T-cell (primary cell): Measurements from ENCODE around the gene TAGAP. TPM values are rescaled to one million over a fixed set of nuclear protein-coding genes. Genes with fewer than 3 reads are reported as not detected.

Experiments used
- ATAC-seq, 4 experiments: fragments of 200-7000 bp in 3 of 4; fragments of 150-1000 bp in 1 of 4; cut with Tn5 transposase; replicated peaks in 1 of 4; 1 replicate in 3 of 4; 2 replicates in 1 of 4; pipeline ENCODE4 v1.10.0; 2021; ENCODE audit warnings: moderate library complexity in 3 of 4, mild to moderate bottlenecking in 2 of 4, moderate number of reproducible peaks in 1 of 4
- CTCF ChIA-PET, 2 donors: fragments of 300-600 bp; sonication (Branson Sonifier 250); formaldehyde crosslinking; loops; one replicate each; lab custom pipeline; 2022; ENCODE audit warnings: antibody characterized with exemption in 2 of 2; lab: Charles Lee
- POLR2A ChIA-PET, 2 donors: fragments of 300-600 bp; sonication (Branson Sonifier 250); formaldehyde crosslinking; loops; one replicate each; lab custom pipeline; 2022; ENCODE audit warnings: antibody characterized with exemption in 2 of 2; lab: Charles Lee
- DNase-seq, 35 experiments: peaks; one replicate each; pipeline versions ENCODE4 v3.0.0 to v3.0.0-alpha.2; 2013 to 2023
- H3K27ac ChIP-seq: one replicate; pipeline ENCODE4 v1.5.1; 2013; ENCODE audit warnings: low read length
- H3K27me3 ChIP-seq, 2 experiments: replicated peaks in 1 of 2; 1 replicate in 1 of 2; 2 replicates in 1 of 2; pipeline versions ENCODE4 v1.6.1 to v1.7.0; 2013; ENCODE audit warnings: low read length in 1 of 2, mixed read lengths in 1 of 2; ENCODE audit not compliant: control insufficient read depth in 2 of 2, insufficient read depth in 2 of 2; ENCODE audit errors: extremely low read depth in 1 of 2
- H3K36me3 ChIP-seq, 2 donors: 1 replicate in 1 of 2; 2 replicates in 1 of 2; pipeline versions ENCODE4 v1.6.1 to v1.7.0; 2013; ENCODE audit warnings: low read length in 1 of 2; ENCODE audit not compliant: control insufficient read depth in 2 of 2, insufficient read depth in 1 of 2; ENCODE audit errors: extremely low read depth in 1 of 2
- H3K4me1 ChIP-seq, 2 experiments: 1 replicate in 1 of 2; 2 replicates in 1 of 2; pipeline versions ENCODE4 v1.6.1 to v1.7.0; 2013; ENCODE audit warnings: low read length in 2 of 2, mixed read lengths in 1 of 2; ENCODE audit not compliant: insufficient read depth in 2 of 2, control insufficient read depth in 1 of 2; ENCODE audit errors: extremely low read depth in 1 of 2
- H3K4me3 ChIP-seq, 2 donors: 1 replicate in 1 of 2; 2 replicates in 1 of 2; pipeline versions ENCODE4 v1.5.1 to v1.7.0; 2013; ENCODE audit warnings: mild to moderate bottlenecking in 2 of 2, low read length in 1 of 2, moderate library complexity in 1 of 2; ENCODE audit not compliant: control insufficient read depth in 1 of 2; ENCODE audit errors: extremely low read depth in 1 of 2
- H3K9me3 ChIP-seq: 2 replicates; pipeline ENCODE4 v1.7.0; 2013
- H3K27ac Mint-ChIP-seq, 2 donors: one replicate each; pipeline ENCODE4 v1.8.0; 2020 to 2021; ENCODE audit warnings: mild to moderate bottlenecking in 2 of 2, mixed read lengths in 2 of 2
- H3K27me3 Mint-ChIP-seq, 2 donors: one replicate each; pipeline ENCODE4 v1.8.0; 2021 to 2022; ENCODE audit warnings: mixed read lengths in 2 of 2
- H3K36me3 Mint-ChIP-seq: one replicate; pipeline ENCODE4 v1.8.0; 2021; ENCODE audit warnings: mixed read lengths
- H3K4me1 Mint-ChIP-seq, 3 donors: one replicate each; pipeline ENCODE4 v1.8.0; 2020 to 2022; ENCODE audit warnings: mixed read lengths in 3 of 3, mild to moderate bottlenecking in 1 of 3
- H3K4me3 Mint-ChIP-seq, 3 donors: one replicate each; pipeline ENCODE4 v1.8.0; 2020 to 2022; ENCODE audit warnings: mild to moderate bottlenecking in 3 of 3, mixed read lengths in 3 of 3, moderate library complexity in 3 of 3
- H3K9me3 Mint-ChIP-seq, 3 donors: one replicate each; pipeline ENCODE4 v1.8.0; 2020 to 2022; ENCODE audit warnings: mixed read lengths in 3 of 3
- WGBS: methylation state at CpG from one replicate; pipeline ENCODE4 v1.1.5; 2013; ENCODE audit warnings: missing lambda C conversion rate; ENCODE audit not compliant: insufficient coverage; 5-methylcytosine and 5-hydroxymethylcytosine counted together
- total RNA-seq, 35 experiments: library from RNA in 6 of 35; stranded (reverse) in 6 of 35; fragments of 120-200 nt in 1 of 35; gene quantifications; one replicate each; pipeline versions ENCODE4 v1.2.1 to v1.2.4 and lab custom pipeline; 2013 to 2026

TAGAP gene
- total RNA-seq, 5 donors from 2014 or later (not counting 1 experiment from before 2014, with no cell fraction given), result 110 to 224 (median 128) TPM

GRCh38 chr6:159002432-159003155, 42.2 kb downstream of the TAGAP start:
- no peaks in the 10 kb centered on the region for H3K36me3 ChIP-seq
- POLR2A ChIA-PET, result no interaction called here
- ATAC-seq (no peak), DNase-seq (no peak)
- Mint-ChIP-seq H3K4me1 (peaks cover 19 to 31% (median 28%) of the 10 kb centered on the region in 3 donors), H3K9me3 (no peaks in the 10 kb centered on the region), H3K27ac (peak overlapping the region in 1 of 2 donors; percentile 34), H3K27me3 (no peaks in the 10 kb centered on the region), H3K36me3 (peaks cover 10% of the 10 kb centered on the region), H3K4me3 (no peak overlapping the region)
- H3K4me3 ChIP-seq, result no peak overlapping the region
- CTCF ChIA-PET, result interaction anchor here (0.6 to 1.1 kb wide), 4 partner anchors 11 to 132 kb away, joined by 3 to 8 read pairs (median 4); no protein-coding TSS in a partner anchor
- no peaks in the 10 kb centered on the region for H3K9me3 ChIP-seq
- WGBS, result 91% methylated on average over 9 of the region's 12 CpGs
- no peaks in the 10 kb centered on the region for H3K27me3 ChIP-seq
- peaks cover 13 to 16% of the 10 kb centered on the region in 2 experiments for H3K4me1 ChIP-seq
- H3K27ac ChIP-seq, result no peak overlapping the region

- ChIA-PET CTCF (interaction anchor here in 1 of 2 donors (0.6 to 2.4 kb wide), 8 partner anchors 9 to 134 kb away, joined by 3 to 19 read pairs (median 4); no protein-coding TSS in a partner anchor), POLR2A (interaction anchor here (0.6 to 0.7 kb wide), 4 partner anchors 245 to 1192 kb away, joined by 3 to 4 read pairs (median 3); no protein-coding TSS in a partner anchor)
- Mint-ChIP-seq H3K4me3 (peak within 1 kb of the TSS; percentile 95 to 98 (median 98)), H3K4me1 (peaks cover 27 to 38% (median 31%) of the 10 kb centered on the region in 3 donors), H3K27me3 (no peaks in the 10 kb centered on the region), H3K9me3 (no peaks in the 10 kb centered on the region), H3K27ac (peak within 1 kb of the TSS; percentile 89 to 91), H3K36me3 (peaks cover 7% of the 10 kb centered on the region)
- ATAC-seq (peak; percentile 89 to 93 (median 89)), DNase-seq (peak; percentile 64 to 90 (median 77))
- H3K9me3 ChIP-seq, result no peaks in the 10 kb centered on the region
- peak within 1 kb of the TSS; percentile 66 for H3K27ac ChIP-seq
- peak within 1 kb of the TSS; percentile 93 for H3K4me3 ChIP-seq
- WGBS, result 0% methylated on average over 45 of the region's 50 CpGs
- peaks cover 13 to 16% of the 10 kb centered on the region in 2 experiments for H3K4me1 ChIP-seq
- H3K27me3 ChIP-seq, result no peaks in the 10 kb centered on the region
- H3K36me3 ChIP-seq, result no peaks in the 10 kb centered on the region
Measured at GRCh38 chr6:158999666-159000403, 45.0 kb downstream of the TAGAP start, which contains the start of gene RSPH3. Gene RSPH3 (minus strand): TSS chr6:159000202. CDS start chr6:158999550, 652 bp downstream.

- H3K4me3 Mint-ChIP-seq, result peak overlapping the region; percentile 95 to 98 (median 98)
- peak overlapping the region; percentile 89 to 91 for H3K27ac Mint-ChIP-seq
- Histone ChIP-seq H3K36me3 (no peaks in the 10 kb centered on the region), H3K27me3 (no peaks in the 10 kb centered on the region), H3K27ac (peak overlapping the region; percentile 66), H3K4me3 (peak overlapping the region; percentile 93), H3K4me1 (peaks cover 13 to 16% of the 10 kb centered on the region in 2 experiments), H3K9me3 (no peaks in the 10 kb centered on the region)
- H3K9me3 Mint-ChIP-seq, result no peaks in the 10 kb centered on the region
- H3K27me3 Mint-ChIP-seq, result no peaks in the 10 kb centered on the region
- DNase-seq (peak in 1 of 35 experiments; percentile 6), ATAC-seq (peak in 3 of 4 experiments; percentile 30 to 40 (median 31))
- ChIA-PET POLR2A (interaction anchor here (0.6 to 0.7 kb wide), 3 partner anchors 245 to 359 kb away, joined by 3 to 4 read pairs (median 3); no protein-coding TSS in a partner anchor), CTCF (interaction anchor here in 1 of 2 donors (0.6 to 2.4 kb wide), 7 partner anchors 10 to 119 kb away, joined by 3 to 19 read pairs (median 4); no protein-coding TSS in a partner anchor)
- peaks cover 27 to 39% (median 31%) of the 10 kb centered on the region in 3 donors for H3K4me1 Mint-ChIP-seq
- peaks cover 7% of the 10 kb centered on the region for H3K36me3 Mint-ChIP-seq
- 1% methylated on average over 22 of the region's 24 CpGs for WGBS
Measured at GRCh38 chr6:158999154-158999665, 45.6 kb downstream of the TAGAP start.

- H3K36me3 Mint-ChIP-seq, result peaks cover 4% of the 10 kb centered on the region
- no peaks in the 10 kb centered on the region for H3K9me3 Mint-ChIP-seq
- CTCF ChIA-PET, result interaction anchor here in 1 of 2 donors (0.7 kb wide), 1 partner anchor 632 kb away, joined by 3 read pairs; no protein-coding TSS in a partner anchor
- Histone ChIP-seq H3K4me1 (peaks cover 13 to 16% of the 10 kb centered on the region in 2 experiments), H3K4me3 (no peak overlapping the region), H3K27me3 (no peaks in the 10 kb centered on the region), H3K36me3 (no peaks in the 10 kb centered on the region), H3K27ac (no peak overlapping the region), H3K9me3 (no peaks in the 10 kb centered on the region)
- POLR2A ChIA-PET, result interaction anchor here in 1 of 2 donors (0.5 kb wide), 1 partner anchor 85 kb away, joined by 3 read pairs; no protein-coding TSS in a partner anchor
- 89% methylated on average over 2 of the region's 2 CpGs for WGBS
- ATAC-seq (no peak), DNase-seq (no peak)
- H3K27me3 Mint-ChIP-seq, result no peaks in the 10 kb centered on the region
- H3K27ac Mint-ChIP-seq, result no peak overlapping the region
- H3K4me1 Mint-ChIP-seq, result peaks cover 21 to 34% (median 30%) of the 10 kb centered on the region in 3 donors
- no peak overlapping the region for H3K4me3 Mint-ChIP-seq
Measured at GRCh38 chr6:158996856-158997255, 47.9 kb downstream of the TAGAP start.

- Histone ChIP-seq H3K27me3 (no peaks in the 10 kb centered on the region), H3K4me1 (peaks cover 0 to 7% of the 10 kb centered on the region in 2 experiments), H3K36me3 (no peaks in the 10 kb centered on the region), H3K9me3 (no peaks in the 10 kb centered on the region), H3K4me3 (no peak overlapping the region), H3K27ac (no peak overlapping the region)
- Mint-ChIP-seq H3K4me3 (no peak overlapping the region), H3K27me3 (no peaks in the 10 kb centered on the region), H3K36me3 (peaks cover 4% of the 10 kb centered on the region), H3K4me1 (peaks cover 0 to 20% (median 19%) of the 10 kb centered on the region in 3 donors), H3K9me3 (peaks cover 0 to 6% (median 2%) of the 10 kb centered on the region in 3 donors), H3K27ac (no peak overlapping the region)
- CTCF ChIA-PET, result interaction anchor here (0.6 to 1.4 kb wide), 5 partner anchors 13 to 546 kb away, joined by 3 to 6 read pairs (median 3); partner anchors contain the start of gene TAGAP (in 1 of the 2)
- DNase-seq, result no peak
- no CpG with 5 or more reads among the region's 3 CpGs for WGBS
- no peak for ATAC-seq
- POLR2A ChIA-PET, result interaction anchor here (0.6 to 0.7 kb wide), 3 partner anchors 14 to 349 kb away, joined by 4 to 7 read pairs (median 4); no protein-coding TSS in a partner anchor
Measured at GRCh38 chr6:158993639-158994038, 51.2 kb downstream of the TAGAP start.
